OCI-LY7 (cell line): ENCODE data around the gene UPB1. TPM values are rescaled to one million over a fixed set of nuclear protein-coding genes. Genes with fewer than 3 reads are reported as not detected.

Source experiments
- BruUV-seq: library from RNA; stranded (reverse); fragments of 400-500 nt; replicated peaks from 2 replicates; lab custom pipeline; 2021; lab: Mats Ljungman, UMichigan
- CTCF ChIA-PET: fragments of 300-600 bp; sonication (Branson Sonifier 250); formaldehyde crosslinking; loops from one replicate; lab custom pipeline; 2022; ENCODE audit warnings: antibody characterized with exemption; ENCODE audit not compliant: unreplicated experiment; lab: Charles Lee
- POLR2A ChIA-PET: fragments of 300-600 bp; sonication (Branson Sonifier 250); formaldehyde crosslinking; loops from one replicate; lab custom pipeline; 2022; ENCODE audit warnings: antibody characterized with exemption; lab: Charles Lee
- DNase-seq: peaks from one replicate; pipeline ENCODE4 v3.0.0-alpha.2; 2015; ENCODE audit warnings: low spot score
- H2AFZ ChIP-seq: fragments of 200-600 bp; sonication (generic), shearing (Covaris generic); 2 replicates; pipeline ENCODE4 v1.6.1; 2014; ENCODE audit warnings: mild to moderate bottlenecking, antibody characterized with exemption, low read length, moderate library complexity
- H3K27ac ChIP-seq: fragments of 200-600 bp; sonication (generic); 2 replicates; pipeline ENCODE4 v1.5.1; 2014; ENCODE audit warnings: mixed run types, low read depth, mild to moderate bottlenecking, moderate library complexity, low read length, inconsistent platforms; ENCODE audit not compliant: poor library complexity, severe bottlenecking
- H3K36me3 ChIP-seq: fragments of 200-600 bp; sonication (generic); 2 replicates; pipeline ENCODE4 v1.6.1; 2014; ENCODE audit warnings: mild to moderate bottlenecking, antibody characterized with exemption, low read length, moderate library complexity, mixed read lengths; ENCODE audit not compliant: insufficient read depth
- H3K4me1 ChIP-seq: fragments of 200-600 bp; sonication (generic); 2 replicates; pipeline ENCODE4 v1.5.1; 2014; ENCODE audit warnings: mild to moderate bottlenecking, low read length; ENCODE audit not compliant: insufficient read depth, poor library complexity, severe bottlenecking
- H3K4me2 ChIP-seq: fragments of 200-600 bp; sonication (generic); 2 replicates; pipeline ENCODE4 v1.6.1; 2014; ENCODE audit warnings: mild to moderate bottlenecking, low read length
- H3K4me3 ChIP-seq: fragments of 200-600 bp; sonication (generic); 2 replicates; pipeline ENCODE4 v1.5.1; 2014; ENCODE audit warnings: mild to moderate bottlenecking, low read depth, low read length; ENCODE audit not compliant: poor library complexity, severe bottlenecking
- H3K79me2 ChIP-seq: fragments of 200-600 bp; sonication (generic); 2 replicates; pipeline ENCODE4 v1.6.1; 2016; ENCODE audit warnings: low read depth, mild to moderate bottlenecking, low read length, moderate library complexity, mixed read lengths; ENCODE audit not compliant: insufficient read depth
- H3K9me2 ChIP-seq: fragments of 200-600 bp; sonication (generic); 2 replicates; pipeline ENCODE4 v1.6.1; 2016; ENCODE audit warnings: mild to moderate bottlenecking, low read length, mixed read lengths; ENCODE audit not compliant: insufficient read depth
- H3K9me3 ChIP-seq: fragments of 200-600 bp; sonication (generic); 2 replicates; pipeline ENCODE4 v1.6.1; 2014; ENCODE audit warnings: mild to moderate bottlenecking, mixed run types, low read length, mixed read lengths
- H4K20me1 ChIP-seq: fragments of 200-600 bp; sonication (generic); 2 replicates; pipeline ENCODE4 v1.6.1; 2014; ENCODE audit warnings: mild to moderate bottlenecking, antibody characterized with exemption, low read length, moderate library complexity, mixed read lengths; ENCODE audit not compliant: insufficient read depth
- CTCF ChIP-seq: fragments of 200-600 bp; sonication (generic); conservative IDR thresholded peaks from 2 replicates; pipeline ENCODE4 v1.5.1; 2014; ENCODE audit warnings: mild to moderate bottlenecking, antibody characterized with exemption, low read length, moderate library complexity, mixed read lengths
- EZH2phosphoT487 ChIP-seq: fragments of 200-600 bp; sonication (generic); IDR thresholded peaks from 2 replicates; pipeline ENCODE4 v1.6.1; 2018; ENCODE audit warnings: low read depth, borderline replicate concordance, mild to moderate bottlenecking, mixed run types, antibody characterized with exemption, low read length, moderate library complexity, mixed read lengths
- intact Hi-C: fragments of 100-400 bp; cut with micrococcal nuclease; formaldehyde crosslinking; loops from one replicate; pipeline ENCODE4 v1.10.0; 2022; ENCODE audit not compliant: unreplicated experiment
- total RNA-seq, 2 experiments: library from RNA; depleted of rRNA in 1 of 2; stranded (reverse); fragments of >200 nt in 1 of 2; shearing (Covaris generic) in 1 of 2; gene quantifications; 2 replicates each; pipeline ENCODE4 v1.2.3, GENCODE V29; 2014 to 2022

Gene UPB1
- total RNA-seq, 2 experiments from 2014 or later: 0.69 to 0.70 TPM

- no peak overlapping the region for H3K4me3 ChIP-seq
- no peaks in the 10 kb centered on the region for H3K9me3 ChIP-seq
- no peak for TF ChIP-seq CTCF
- no peak for TF ChIP-seq EZH2phosphoT487
- H3K4me2 ChIP-seq: no peak overlapping the region
- no peaks in the 10 kb centered on the region for H4K20me1 ChIP-seq
- no peaks in the 10 kb centered on the region for H3K36me3 ChIP-seq
- intact Hi-C loops: no loop called here
- no peaks in the 10 kb centered on the region for H3K4me1 ChIP-seq
- H3K27ac ChIP-seq: no peak overlapping the region
- no peak for DNase-seq
- POLR2A ChIA-PET: no interaction called here
- H3K9me2 ChIP-seq: no peaks in the 10 kb centered on the region
- no peak overlapping the region for H2AFZ ChIP-seq
- no TSS peak for BruUV-seq
- CTCF ChIA-PET: interaction anchor here (0.6 kb wide), 1 partner anchor 8 kb away, joined by 3 read pairs; no protein-coding TSS in a partner anchor
- H3K79me2 ChIP-seq: no peaks in the 10 kb centered on the region
Measured at GRCh38 chr22:24496661-24497060, 1.5 kb downstream of the UPB1 start.

GRCh38 chr22:24497841-24498258 lies 2.7 kb downstream of the UPB1 start:
- no peaks in the 10 kb centered on the region for H4K20me1 ChIP-seq
- ChIA-PET POLR2A (no interaction called here), CTCF (no interaction called here)
- no peaks in the 10 kb centered on the region for H3K79me2 ChIP-seq
- no TSS peak for BruUV-seq
- intact Hi-C loops: no loop called here
- no peak overlapping the region for H3K4me2 ChIP-seq
- H3K27ac ChIP-seq: no peak overlapping the region
- no peaks in the 10 kb centered on the region for H3K9me2 ChIP-seq
- H3K4me3 ChIP-seq: no peak overlapping the region
- TF ChIP-seq CTCF (no peak), EZH2phosphoT487 (no peak)
- no peaks in the 10 kb centered on the region for H3K36me3 ChIP-seq
- DNase-seq: no peak
- H3K4me1 ChIP-seq: peaks cover 4% of the 10 kb centered on the region
- H2AFZ ChIP-seq: no peak overlapping the region
- H3K9me3 ChIP-seq: no peaks in the 10 kb centered on the region

GRCh38 chr22:24498824-24499223 lies 3.7 kb downstream of the UPB1 start:
- no TSS peak for BruUV-seq
- no peaks in the 10 kb centered on the region for H3K9me3 ChIP-seq
- H3K27ac ChIP-seq: no peak overlapping the region
- DNase-seq: no peak
- H3K4me2 ChIP-seq: no peak overlapping the region
- POLR2A ChIA-PET: no interaction called here
- H4K20me1 ChIP-seq: no peaks in the 10 kb centered on the region
- H3K79me2 ChIP-seq: no peaks in the 10 kb centered on the region
- intact Hi-C loops: no loop called here
- TF ChIP-seq CTCF (no peak), EZH2phosphoT487 (no peak)
- H3K9me2 ChIP-seq: no peaks in the 10 kb centered on the region
- CTCF ChIA-PET: no interaction called here
- no peak overlapping the region for H3K4me3 ChIP-seq
- peaks cover 13% of the 10 kb centered on the region for H3K4me1 ChIP-seq
- H2AFZ ChIP-seq: no peak overlapping the region
- H3K36me3 ChIP-seq: no peaks in the 10 kb centered on the region
